HepG2 (cell line): Measurements from ENCODE around the gene ILRUN. TPM values are rescaled to one million over a fixed set of nuclear protein-coding genes. Genes with fewer than 3 reads are reported as not detected.

Experiments used
- CEBPG ChIP-seq: IDR thresholded peaks from 2 replicates; pipeline ENCODE4 v1.6.1; 2016
- HMG20A ChIP-seq: IDR thresholded peaks from 2 replicates; pipeline ENCODE4 v1.6.1; 2016; ENCODE audit warnings: borderline replicate concordance
- IRF2 ChIP-seq: IDR thresholded peaks from 2 replicates; pipeline ENCODE4 v1.6.1; 2018; ENCODE audit warnings: missing genetic modification reagents, missing compliant biosample characterization
- KAT8 ChIP-seq: IDR thresholded peaks from 2 replicates; pipeline ENCODE4 v1.6.1; 2016; ENCODE audit warnings: missing genetic modification reagents, missing compliant biosample characterization
- MAFK ChIP-seq, 2 experiments: IDR thresholded peaks in 1 of 2; conservative IDR thresholded peaks in 1 of 2; 2 replicates each; pipeline ENCODE4 v1.6.1; 2011; ENCODE audit warnings: improper control_type of control experiment in 2 of 2, low read length in 2 of 2
- MED8 ChIP-seq: sonication (generic); formaldehyde crosslinking; IDR thresholded peaks from 2 replicates; pipeline ENCODE4 v1.8.1; 2023; ENCODE audit warnings: mild to moderate bottlenecking, missing genetic modification reagents; ENCODE audit not compliant: insufficient replicate concordance
- MEIS2 ChIP-seq: sonication (generic); formaldehyde crosslinking; IDR thresholded peaks from 2 replicates; pipeline ENCODE4 v1.9.0; 2021; ENCODE audit warnings: mild to moderate bottlenecking, missing genetic modification reagents
- MLXIP ChIP-seq: sonication (generic); formaldehyde crosslinking; IDR thresholded peaks from 2 replicates; pipeline ENCODE4 v1.9.0; 2021; ENCODE audit warnings: missing genetic modification reagents, borderline replicate concordance
- NCOA5 ChIP-seq: sonication (generic); formaldehyde crosslinking; IDR thresholded peaks from 2 replicates; pipeline ENCODE4 v1.4.0; 2020; ENCODE audit warnings: missing genetic modification reagents
- NR2F1 ChIP-seq, 2 experiments: fragments of 450-650 bp in 1 of 2; formaldehyde crosslinking in 1 of 2; IDR thresholded peaks; 2 replicates each; pipeline versions ENCODE4 v1.5.0 to v1.6.1; 2016 to 2020; ENCODE audit warnings: mild to moderate bottlenecking in 1 of 2, missing compliant biosample characterization in 1 of 2, missing genetic modification reagents in 1 of 2, moderate library complexity in 1 of 2
- RARA ChIP-seq: IDR thresholded peaks from 2 replicates; pipeline ENCODE4 v1.6.1; 2016; ENCODE audit warnings: missing genetic modification reagents, missing compliant biosample characterization
- RFXAP ChIP-seq: sonication (generic); formaldehyde crosslinking; IDR thresholded peaks from 2 replicates; pipeline ENCODE4 v1.4.0; 2020; ENCODE audit warnings: missing genetic modification reagents, borderline replicate concordance
- SIN3A ChIP-seq: IDR thresholded peaks from 2 replicates; pipeline ENCODE4 v1.6.1; 2011; ENCODE audit warnings: low read depth, mild to moderate bottlenecking, control low read depth, low read length, borderline replicate concordance
- SIN3B ChIP-seq: fragments of 150-350 bp; IDR thresholded peaks from 2 replicates; pipeline ENCODE4 v1.6.1; 2014; ENCODE audit warnings: low read length
- XRCC5 ChIP-seq: fragments of 200-400 bp; formaldehyde crosslinking; optimal IDR thresholded peaks from 2 replicates; pipeline ENCODE3; 2017; ENCODE audit warnings: mild to moderate bottlenecking, low read length
- ZBTB4 ChIP-seq: sonication (generic); formaldehyde crosslinking; IDR thresholded peaks from 2 replicates; pipeline ENCODE4 v1.4.0; 2020; ENCODE audit warnings: missing genetic modification reagents, mild to moderate bottlenecking, borderline replicate concordance
- ZBTB7B ChIP-seq: sonication (generic); formaldehyde crosslinking; IDR thresholded peaks from 2 replicates; pipeline ENCODE4 v1.4.0; 2020; ENCODE audit warnings: missing genetic modification reagents
- ZNF570 ChIP-seq: sonication (generic); formaldehyde crosslinking; IDR thresholded peaks from 2 replicates; pipeline ENCODE4 v1.4.0; 2020; ENCODE audit warnings: mild to moderate bottlenecking, missing genetic modification reagents, borderline replicate concordance
- ZNF660 ChIP-seq: sonication (generic); formaldehyde crosslinking; IDR thresholded peaks from 2 replicates; pipeline ENCODE4 v1.5.1; 2020; ENCODE audit warnings: mild to moderate bottlenecking, low read depth, missing genetic modification reagents, borderline replicate concordance
- ZNF780A ChIP-seq: sonication (generic); formaldehyde crosslinking; IDR thresholded peaks from 2 replicates; pipeline ENCODE4 v1.8.0; 2022; ENCODE audit warnings: mild to moderate bottlenecking, missing genetic modification reagents, moderate library complexity
- ZSCAN29 ChIP-seq: sonication (generic); formaldehyde crosslinking; conservative IDR thresholded peaks from 2 replicates; pipeline ENCODE4 v1.4.0; 2020; ENCODE audit warnings: mild to moderate bottlenecking, missing genetic modification reagents
- ZSCAN30 ChIP-seq: sonication (generic); formaldehyde crosslinking; IDR thresholded peaks from 2 replicates; pipeline ENCODE4 v1.5.0; 2020; ENCODE audit warnings: mild to moderate bottlenecking, missing genetic modification reagents
- polyA plus RNA-seq, 8 experiments: library from polyadenylated mRNA; depleted of rRNA in 3 of 8; stranded (reverse) in 7 of 8; unstranded in 1 of 8; fragments of >200 nt; fragmentation: Illumina TruSeq in 4 of 8; extraction: Trizol in 4 of 8; gene quantifications; 2 replicates each; pipeline versions ENCODE4 v1.2.1 to v1.2.3, GENCODE V29; 2011 to 2016; ENCODE audit warnings: low read depth in 4 of 8, missing spikeins in 1 of 8, mixed read lengths in 1 of 8; ENCODE audit not compliant: insufficient read depth in 1 of 8
- total RNA-seq, 5 experiments: library from RNA; depleted of rRNA; stranded (reverse); fragments of >200 nt; fragmentation: Illumina TruSeq; extraction: Trizol; gene quantifications; 2 replicates each; pipeline ENCODE4 v1.2.3, GENCODE V29; 2016; ENCODE audit warnings: low read depth in 1 of 5
- TF ChIP-seq, protein P1 (sequence below): sonication (generic); formaldehyde crosslinking; IDR thresholded peaks from 2 replicates; pipeline ENCODE4 v1.8.1; 2023; ENCODE audit warnings: missing genetic modification reagents, mild to moderate bottlenecking, borderline replicate concordance
- TF ChIP-seq, protein P2 (sequence below): IDR thresholded peaks from 2 replicates; pipeline ENCODE4 v1.6.1; 2016; ENCODE audit warnings: low read depth, control low read depth

The ILRUN gene
- total and polyA plus RNA-seq, 2 of the 13 experiments (the other 11 are each of a cell fraction or from before 2014, with no cell fraction given), result 45.5 to 66.6 TPM

- no peak for TF ChIP-seq ZBTB4 (CRISPR knock-in tag)
- TF ChIP-seq, protein P1, sequence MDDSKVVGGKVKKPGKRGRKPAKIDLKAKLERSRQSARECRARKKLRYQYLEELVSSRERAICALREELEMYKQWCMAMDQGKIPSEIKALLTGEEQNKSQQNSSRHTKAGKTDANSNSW (CRISPR knock-in tag), result no peak
- no peak for TF ChIP-seq IRF2
- TF ChIP-seq KAT8 (CRISPR knock-in tag), result 0 out of 2 replicates have a peak, but pooled peaks have one; percentile 26
- TF ChIP-seq, protein P2, sequence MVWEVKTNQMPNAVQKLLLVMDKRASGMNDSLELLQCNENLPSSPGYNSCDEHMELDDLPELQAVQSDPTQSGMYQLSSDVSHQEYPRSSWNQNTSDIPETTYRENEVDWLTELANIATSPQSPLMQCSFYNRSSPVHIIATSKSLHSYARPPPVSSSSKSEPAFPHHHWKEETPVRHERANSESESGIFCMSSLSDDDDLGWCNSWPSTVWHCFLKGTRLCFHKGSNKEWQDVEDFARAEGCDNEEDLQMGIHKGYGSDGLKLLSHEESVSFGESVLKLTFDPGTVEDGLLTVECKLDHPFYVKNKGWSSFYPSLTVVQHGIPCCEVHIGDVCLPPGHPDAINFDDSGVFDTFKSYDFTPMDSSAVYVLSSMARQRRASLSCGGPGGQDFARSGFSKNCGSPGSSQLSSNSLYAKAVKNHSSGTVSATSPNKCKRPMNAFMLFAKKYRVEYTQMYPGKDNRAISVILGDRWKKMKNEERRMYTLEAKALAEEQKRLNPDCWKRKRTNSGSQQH (CRISPR knock-in tag), result no peak
- 0 out of 2 replicates have a peak, but pooled peaks have one; percentile 44 for TF ChIP-seq ZBTB7B (CRISPR knock-in tag)
- no peak for TF ChIP-seq NR2F1 (CRISPR knock-in tag; IDR thresholded peaks at IDR 0.05)
- TF ChIP-seq RFXAP (CRISPR knock-in tag), result no peak
- TF ChIP-seq MEIS2 (CRISPR knock-in tag), result no peak
- no peak for TF ChIP-seq CEBPG (CRISPR knock-in tag)
- TF ChIP-seq MAFK (conservative IDR thresholded peaks at IDR 0.05 in 1 of 2, IDR thresholded peaks at IDR 0.05 in 1 of 2; ENCODE audit: low read length in 2 of 2), result no peak
- no peak for TF ChIP-seq NCOA5
- peak; percentile 87 for TF ChIP-seq ZNF780A (CRISPR knock-in tag)
- TF ChIP-seq RARA (CRISPR knock-in tag), result peak; percentile 36; the same call in 1 of the 2 replicates
- TF ChIP-seq ZSCAN30 (CRISPR knock-in tag), result no peak
- TF ChIP-seq ZNF570, result no peak
- no peak for TF ChIP-seq SIN3B
- TF ChIP-seq SIN3A, result no peak
- TF ChIP-seq ZNF660 (CRISPR knock-in tag), result no peak
- TF ChIP-seq ZSCAN29, result no peak
- peak; percentile 29; the same call in 1 of the 2 replicates for TF ChIP-seq HMG20A (CRISPR knock-in tag)
- TF ChIP-seq XRCC5, result no peak
- TF ChIP-seq MED8 (CRISPR knock-in tag), result no peak
- no peak for TF ChIP-seq MLXIP (CRISPR knock-in tag)
Measured at GRCh38 chr6:34709386-34709785, 12.8 kb upstream of the ILRUN start (continued).
